ENCODE data around the gene RAB3C. TPM values are rescaled to one million over a fixed set of nuclear protein-coding genes. Genes with fewer than 3 reads are reported as not detected.

RAB3C gene
- total and polyA plus RNA-seq, 2 donors (not counting 1 experiment from before 2014, with no cell fraction given) = not detected

- no peaks in the 10 kb centered on the region for H3K36me3 ChIP-seq (ENCODE audit: control insufficient read depth, insufficient read depth, low read length)
- H4K20me1 ChIP-seq (ENCODE audit: control insufficient read depth, extremely low read depth, insufficient read depth, low read length) = no peaks in the 10 kb centered on the region
- no peak overlapping the region for H3K27ac ChIP-seq (ENCODE audit: insufficient read depth, low read length)
- H3K9me3 ChIP-seq (ENCODE audit: control insufficient read depth, insufficient read depth, low read depth, low read length) = no peaks in the 10 kb centered on the region
- no peak for TF ChIP-seq EZH2 (IDR thresholded peaks at IDR 0.05; ENCODE audit: low read length, missing control alignments)
- no peak for TF ChIP-seq CTCF (conservative IDR thresholded peaks at IDR 0.05 in 1 of 2, IDR thresholded peaks at IDR 0.05 in 1 of 2; ENCODE audit: low read depth in 1 of 2, low read length in 2 of 2)
- H2AFZ ChIP-seq (ENCODE audit: low read length) = no peak overlapping the region
- no peak overlapping the region for H3K4me2 ChIP-seq (ENCODE audit: extremely low read depth, insufficient read depth, low read length)
- H3K4me3 ChIP-seq (replicated peaks in 1 of 4; ENCODE audit: control extremely low read depth in 1 of 4, insufficient read depth in 1 of 4, low read depth in 3 of 4, low read length in 4 of 4) = no peak overlapping the region
- no peaks in the 10 kb centered on the region for H3K27me3 ChIP-seq (ENCODE audit: control insufficient read depth, insufficient read depth, low read length)
- H3K4me1 ChIP-seq (ENCODE audit: control insufficient read depth, extremely low read depth, insufficient read depth, low read length) = no peaks in the 10 kb centered on the region
- peak in 1 of 2 donors; percentile 5 for DNase-seq (ENCODE audit: low read depth in 2 of 2)
- no peaks in the 10 kb centered on the region for H3K79me2 ChIP-seq (ENCODE audit: control insufficient read depth, insufficient read depth, low read length)
- no peak overlapping the region for H3K9ac ChIP-seq (ENCODE audit: insufficient read depth, low read length)
Observed at GRCh38 chr5:58666598-58667581, 84.0 kb downstream of the RAB3C start.

- Histone ChIP-seq H3K36me3 (ENCODE audit: control insufficient read depth, insufficient read depth, low read length) (no peaks in the 10 kb centered on the region), H4K20me1 (ENCODE audit: control insufficient read depth, extremely low read depth, insufficient read depth, low read length) (no peaks in the 10 kb centered on the region), H3K79me2 (ENCODE audit: control insufficient read depth, insufficient read depth, low read length) (no peaks in the 10 kb centered on the region), H3K27ac (ENCODE audit: insufficient read depth, low read length) (no peak overlapping the region), H3K9ac (ENCODE audit: insufficient read depth, low read length) (no peak overlapping the region), H3K4me3 (replicated peaks in 1 of 4; ENCODE audit: control extremely low read depth in 1 of 4, insufficient read depth in 1 of 4, low read depth in 3 of 4, low read length in 4 of 4) (no peak overlapping the region), H2AFZ (ENCODE audit: low read length) (no peak overlapping the region), H3K4me2 (ENCODE audit: extremely low read depth, insufficient read depth, low read length) (no peak overlapping the region), H3K27me3 (ENCODE audit: control insufficient read depth, insufficient read depth, low read length) (no peaks in the 10 kb centered on the region), H3K9me3 (ENCODE audit: control insufficient read depth, insufficient read depth, low read depth, low read length) (no peaks in the 10 kb centered on the region), H3K4me1 (ENCODE audit: control insufficient read depth, extremely low read depth, insufficient read depth, low read length) (no peaks in the 10 kb centered on the region)
- no peak for DNase-seq (ENCODE audit: low read depth in 2 of 2)
- no peak for TF ChIP-seq EZH2 (IDR thresholded peaks at IDR 0.05; ENCODE audit: low read length, missing control alignments)
- no peak for TF ChIP-seq CTCF (conservative IDR thresholded peaks at IDR 0.05 in 1 of 2, IDR thresholded peaks at IDR 0.05 in 1 of 2; ENCODE audit: low read depth in 1 of 2, low read length in 2 of 2)
Observed at GRCh38 chr5:58670582-58670981, 87.7 kb downstream of the RAB3C start.

GRCh38 chr5:58671155-58671554 lies 88.3 kb downstream of the RAB3C start:
- H3K4me3 ChIP-seq (replicated peaks in 1 of 4; ENCODE audit: control extremely low read depth in 1 of 4, insufficient read depth in 1 of 4, low read depth in 3 of 4, low read length in 4 of 4) = no peak overlapping the region
- H3K4me1 ChIP-seq (ENCODE audit: control insufficient read depth, extremely low read depth, insufficient read depth, low read length) = no peaks in the 10 kb centered on the region
- H3K27ac ChIP-seq (ENCODE audit: insufficient read depth, low read length) = no peak overlapping the region
- TF ChIP-seq CTCF (conservative IDR thresholded peaks at IDR 0.05 in 1 of 2, IDR thresholded peaks at IDR 0.05 in 1 of 2; ENCODE audit: low read depth in 1 of 2, low read length in 2 of 2) = no peak
- no peak for TF ChIP-seq EZH2 (IDR thresholded peaks at IDR 0.05; ENCODE audit: low read length, missing control alignments)
- no peak overlapping the region for H3K9ac ChIP-seq (ENCODE audit: insufficient read depth, low read length)
- DNase-seq (ENCODE audit: low read depth in 2 of 2) = no peak
- H3K36me3 ChIP-seq (ENCODE audit: control insufficient read depth, insufficient read depth, low read length) = no peaks in the 10 kb centered on the region
- H3K79me2 ChIP-seq (ENCODE audit: control insufficient read depth, insufficient read depth, low read length) = no peaks in the 10 kb centered on the region
- H4K20me1 ChIP-seq (ENCODE audit: control insufficient read depth, extremely low read depth, insufficient read depth, low read length) = no peaks in the 10 kb centered on the region
- no peak overlapping the region for H2AFZ ChIP-seq (ENCODE audit: low read length)
- H3K4me2 ChIP-seq (ENCODE audit: extremely low read depth, insufficient read depth, low read length) = no peak overlapping the region
- H3K9me3 ChIP-seq (ENCODE audit: control insufficient read depth, insufficient read depth, low read depth, low read length) = no peaks in the 10 kb centered on the region
- no peaks in the 10 kb centered on the region for H3K27me3 ChIP-seq (ENCODE audit: control insufficient read depth, insufficient read depth, low read length)
